Hepatocyte (in vitro differentiated cells): ENCODE measurements around the gene XDH. TPM values are rescaled to one million over a fixed set of nuclear protein-coding genes. Genes with fewer than 3 reads are reported as not detected.

Source experiments
- DNase-seq: peaks from one replicate; pipeline ENCODE4 v3.0.0-alpha.2; 2016; ENCODE audit warnings: low spot score
- H2AFZ ChIP-seq: fragments of 200-600 bp; sonication (generic); 2 replicates; pipeline ENCODE4 v1.6.0; 2016; ENCODE audit warnings: antibody characterized with exemption, mild to moderate bottlenecking
- H3K27ac ChIP-seq: fragments of 200-600 bp; sonication (generic); 2 replicates; pipeline ENCODE4 v1.5.1; 2016; ENCODE audit warnings: mild to moderate bottlenecking
- H3K27me3 ChIP-seq: fragments of 200-600 bp; sonication (generic); 2 replicates; pipeline ENCODE4 v1.6.1; 2016
- H3K36me3 ChIP-seq: fragments of 200-600 bp; sonication (generic); replicated peaks from 2 replicates; pipeline ENCODE4 v1.5.1; 2016; ENCODE audit warnings: low read depth; ENCODE audit not compliant: insufficient read depth
- H3K4me1 ChIP-seq: fragments of 200-600 bp; sonication (generic); 2 replicates; pipeline ENCODE4 v1.5.1; 2016; ENCODE audit warnings: mild to moderate bottlenecking, moderate library complexity; ENCODE audit not compliant: insufficient read depth
- H3K4me2 ChIP-seq: fragments of 200-600 bp; sonication (generic); 2 replicates; pipeline ENCODE4 v1.6.0; 2016
- H3K4me3 ChIP-seq: fragments of 200-600 bp; sonication (generic); 2 replicates; pipeline ENCODE4 v1.5.1; 2016; ENCODE audit warnings: mild to moderate bottlenecking
- H3K79me2 ChIP-seq: fragments of 200-600 bp; sonication (generic); 2 replicates; pipeline ENCODE4 v1.6.0; 2017; ENCODE audit warnings: mild to moderate bottlenecking
- H3K9me2 ChIP-seq: fragments of 200-600 bp; sonication (generic); replicated peaks from 2 replicates; pipeline ENCODE4 v1.6.0; 2017; ENCODE audit warnings: mild to moderate bottlenecking; ENCODE audit not compliant: insufficient read depth
- H3K9me3 ChIP-seq: fragments of 200-600 bp; sonication (generic); 2 replicates; pipeline ENCODE4 v1.5.1; 2016; ENCODE audit warnings: low read depth, mild to moderate bottlenecking
- H4K20me1 ChIP-seq: fragments of 200-600 bp; sonication (generic); 2 replicates; pipeline ENCODE4 v1.6.0; 2016; ENCODE audit warnings: mild to moderate bottlenecking; ENCODE audit not compliant: insufficient read depth, poor library complexity, severe bottlenecking
- EZH2 ChIP-seq: fragments of 200-600 bp; sonication (generic); IDR thresholded peaks from 2 replicates; pipeline ENCODE4 v1.6.1; 2016; ENCODE audit warnings: antibody characterized with exemption, mild to moderate bottlenecking, borderline replicate concordance
- EZH2phosphoT487 ChIP-seq: fragments of 200-600 bp; sonication (generic); IDR thresholded peaks from one replicate; pipeline ENCODE4 v1.6.1; 2018; ENCODE audit warnings: antibody characterized with exemption, mild to moderate bottlenecking, low read depth, moderate library complexity; ENCODE audit not compliant: unreplicated experiment, severe bottlenecking
- WGBS: methylation state at CpG from one replicate; pipeline ENCODE4 v1.1.6; 2016; ENCODE audit warnings: low lambda C conversion rate; ENCODE audit errors: missing lambda C conversion rate; 5-methylcytosine and 5-hydroxymethylcytosine counted together
- polyA plus RNA-seq: library from polyadenylated mRNA; unstranded; fragments of >200 nt; fragmentation: Nextera tagmentation; extraction: Ambion mirVana; gene quantifications from 2 replicates; pipeline ENCODE4 v1.2.1, GENCODE V29; 2016
- total RNA-seq: library from RNA; depleted of rRNA; stranded (reverse); fragments of >200 nt; gene quantifications from 2 replicates; pipeline ENCODE4 v1.2.3, GENCODE V29; 2014
- TF ChIP-seq, protein P1 (sequence below): fragments of 200-600 bp; sonication (generic); IDR thresholded peaks from 2 replicates; pipeline ENCODE4 v1.5.1; 2016; ENCODE audit warnings: antibody characterized with exemption, mild to moderate bottlenecking; ENCODE audit not compliant: poor library complexity

The XDH gene
- total and polyA plus RNA-seq, 2 experiments from 2014 or later: 1.6 to 6.7 TPM

DNA sequence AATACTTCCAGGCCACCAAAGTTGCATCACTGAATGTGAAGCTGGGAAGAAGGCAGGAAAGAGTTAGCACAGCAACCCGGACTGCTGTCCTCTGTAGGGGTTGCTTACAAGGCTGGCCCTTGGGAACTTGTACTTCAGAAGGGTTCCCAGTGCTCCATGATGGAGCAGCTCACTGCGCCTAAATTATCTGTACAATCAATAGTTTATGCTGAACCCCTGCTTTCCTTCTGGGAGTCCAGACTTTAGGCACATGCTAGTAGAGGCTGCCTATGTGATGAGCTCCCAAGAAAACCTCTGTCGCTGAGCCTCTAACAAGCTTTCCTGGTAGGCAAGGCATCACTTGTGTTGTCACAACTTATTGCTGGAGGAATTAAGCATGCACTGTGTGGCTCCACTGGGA is 34.3 kb downstream of the XDH start:
- no peaks in the 10 kb centered on the region for H3K79me2 ChIP-seq
- H3K4me3 ChIP-seq: no peak overlapping the region
- H3K4me1 ChIP-seq: peaks cover 4% of the 10 kb centered on the region
- no peak for DNase-seq
- no peaks in the 10 kb centered on the region for H3K27me3 ChIP-seq
- no peaks in the 10 kb centered on the region for H3K9me2 ChIP-seq
- H3K36me3 ChIP-seq: no peaks in the 10 kb centered on the region
- H3K9me3 ChIP-seq: no peaks in the 10 kb centered on the region
- H4K20me1 ChIP-seq: no peaks in the 10 kb centered on the region
- H3K27ac ChIP-seq: no peak overlapping the region
- H3K4me2 ChIP-seq: no peak overlapping the region
- TF ChIP-seq EZH2phosphoT487 (no peak), EZH2 (no peak)
- TF ChIP-seq, protein P1, sequence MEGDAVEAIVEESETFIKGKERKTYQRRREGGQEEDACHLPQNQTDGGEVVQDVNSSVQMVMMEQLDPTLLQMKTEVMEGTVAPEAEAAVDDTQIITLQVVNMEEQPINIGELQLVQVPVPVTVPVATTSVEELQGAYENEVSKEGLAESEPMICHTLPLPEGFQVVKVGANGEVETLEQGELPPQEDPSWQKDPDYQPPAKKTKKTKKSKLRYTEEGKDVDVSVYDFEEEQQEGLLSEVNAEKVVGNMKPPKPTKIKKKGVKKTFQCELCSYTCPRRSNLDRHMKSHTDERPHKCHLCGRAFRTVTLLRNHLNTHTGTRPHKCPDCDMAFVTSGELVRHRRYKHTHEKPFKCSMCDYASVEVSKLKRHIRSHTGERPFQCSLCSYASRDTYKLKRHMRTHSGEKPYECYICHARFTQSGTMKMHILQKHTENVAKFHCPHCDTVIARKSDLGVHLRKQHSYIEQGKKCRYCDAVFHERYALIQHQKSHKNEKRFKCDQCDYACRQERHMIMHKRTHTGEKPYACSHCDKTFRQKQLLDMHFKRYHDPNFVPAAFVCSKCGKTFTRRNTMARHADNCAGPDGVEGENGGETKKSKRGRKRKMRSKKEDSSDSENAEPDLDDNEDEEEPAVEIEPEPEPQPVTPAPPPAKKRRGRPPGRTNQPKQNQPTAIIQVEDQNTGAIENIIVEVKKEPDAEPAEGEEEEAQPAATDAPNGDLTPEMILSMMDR: no peak
- 100% methylated on average over 3 of the region's 3 CpGs for WGBS
- no peak overlapping the region for H2AFZ ChIP-seq

DNA sequence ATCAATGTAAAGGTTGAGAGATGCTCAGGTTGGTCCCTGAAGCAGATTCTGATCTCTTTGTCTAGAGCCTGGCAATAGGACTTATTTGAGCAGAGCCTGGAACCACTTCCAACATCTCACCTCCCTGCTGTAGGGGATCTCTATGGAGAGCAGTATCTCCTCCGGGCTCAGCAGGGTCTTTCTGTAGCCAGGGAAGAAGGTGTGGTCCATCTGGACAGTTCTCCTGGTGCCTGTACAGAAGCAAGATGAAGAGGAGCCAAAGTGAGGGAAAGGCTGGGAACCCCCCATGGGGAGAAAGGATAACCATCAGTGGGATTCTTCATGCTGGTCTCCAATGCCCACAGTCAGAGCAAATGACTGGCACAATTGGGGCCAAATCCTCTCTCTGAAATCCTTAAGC is 34.8 kb downstream of the XDH start:
- no peak overlapping the region for H2AFZ ChIP-seq
- no peaks in the 10 kb centered on the region for H4K20me1 ChIP-seq
- no peak overlapping the region for H3K27ac ChIP-seq
- H3K36me3 ChIP-seq: no peaks in the 10 kb centered on the region
- WGBS: 94% methylated on average over 1 of the region's 1 CpG
- H3K27me3 ChIP-seq: no peaks in the 10 kb centered on the region
- no peak for DNase-seq
- H3K79me2 ChIP-seq: no peaks in the 10 kb centered on the region
- H3K4me3 ChIP-seq: no peak overlapping the region
- no peaks in the 10 kb centered on the region for H3K9me3 ChIP-seq
- peaks cover 4% of the 10 kb centered on the region for H3K4me1 ChIP-seq
- no peak overlapping the region for H3K4me2 ChIP-seq
- no peaks in the 10 kb centered on the region for H3K9me2 ChIP-seq
- TF ChIP-seq, protein P1: no peak
- TF ChIP-seq EZH2: no peak
- TF ChIP-seq EZH2phosphoT487: no peak

DNA sequence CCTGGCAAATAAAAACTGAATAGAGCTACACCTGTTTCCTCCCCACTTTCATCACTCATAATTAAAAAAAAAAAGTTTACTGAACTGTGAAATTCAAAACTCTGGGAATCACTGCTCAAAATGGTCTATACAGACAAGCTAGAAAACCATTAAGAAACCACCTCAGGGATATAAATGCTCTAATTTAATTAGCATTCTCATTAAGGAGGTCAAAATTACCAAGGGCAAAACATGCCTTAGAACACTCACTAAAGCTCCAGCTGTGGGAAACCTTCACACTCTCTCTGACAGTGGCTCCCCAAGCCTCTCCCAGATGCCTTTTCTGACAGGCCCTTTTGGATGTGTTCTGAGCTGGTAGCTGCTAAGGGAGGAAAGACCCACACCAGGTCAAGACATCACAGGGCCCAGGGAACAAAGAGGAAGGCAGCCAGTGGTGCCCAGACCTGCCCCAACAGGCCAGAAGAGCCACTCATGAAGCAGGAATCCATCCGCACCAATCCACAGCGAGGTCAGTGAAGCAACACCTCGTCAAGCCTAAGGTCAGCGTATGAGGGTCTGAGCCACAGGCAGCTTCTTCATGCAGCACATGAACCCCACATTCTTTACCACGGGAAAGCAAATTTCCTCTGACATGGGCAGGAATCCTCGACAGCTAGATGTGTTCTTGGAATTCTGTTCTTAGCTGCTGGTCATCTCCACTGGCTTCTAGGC is 35.6 kb downstream of the XDH start:
- H3K27ac ChIP-seq: no peak overlapping the region
- no peaks in the 10 kb centered on the region for H3K36me3 ChIP-seq
- WGBS: 93% methylated on average over 6 of the region's 6 CpGs

More for the DNA sequence above, 35.6 kb downstream of the XDH start:
- no peak overlapping the region for H2AFZ ChIP-seq
- H3K27me3 ChIP-seq: no peaks in the 10 kb centered on the region
- H3K4me3 ChIP-seq: no peak overlapping the region
- no peaks in the 10 kb centered on the region for H3K9me2 ChIP-seq
- H3K4me2 ChIP-seq: no peak overlapping the region
- no peaks in the 10 kb centered on the region for H3K79me2 ChIP-seq
- no peaks in the 10 kb centered on the region for H4K20me1 ChIP-seq
- H3K9me3 ChIP-seq: no peaks in the 10 kb centered on the region
- H3K4me1 ChIP-seq: peaks cover 4% of the 10 kb centered on the region
- no peak for TF ChIP-seq EZH2
- no peak for TF ChIP-seq EZH2phosphoT487
- TF ChIP-seq, protein P1: no peak
- DNase-seq: no peak
